Hepatocyte (in vitro differentiated cells): ENCODE results near the gene INPPL1.

Source experiments
- CTCF ChIP-seq: fragments of 200-600 bp; sonication (generic); IDR thresholded peaks from 2 replicates; pipeline ENCODE4 v1.5.1; 2016; ENCODE audit warnings: antibody characterized with exemption, mild to moderate bottlenecking; ENCODE audit not compliant: poor library complexity
- EZH2phosphoT487 ChIP-seq: fragments of 200-600 bp; sonication (generic); IDR thresholded peaks from one replicate; pipeline ENCODE4 v1.6.1; 2018; ENCODE audit warnings: antibody characterized with exemption, mild to moderate bottlenecking, low read depth, moderate library complexity; ENCODE audit not compliant: unreplicated experiment, severe bottlenecking

GRCh38 chr11:72189455-72190250 lies 34.9 kb upstream of the INPPL1 start:
- no peak for TF ChIP-seq EZH2phosphoT487
- no peak for TF ChIP-seq CTCF
